Parathyroid adenoma (tissue), 2 donors: ENCODE results near the gene ASTN1.

ENCODE experiments used
- H2AFZ ChIP-seq: fragments of 300-600 bp; sonication (generic); one replicate; pipeline ENCODE4 v1.7.0; 2017; ENCODE audit warnings: antibody characterized with exemption, mild to moderate bottlenecking
- H3K27ac ChIP-seq: fragments of 300-600 bp; sonication (generic); one replicate; pipeline ENCODE4 v1.7.0; 2017
- H3K27me3 ChIP-seq: fragments of 300-600 bp; sonication (generic); one replicate; pipeline ENCODE4 v1.7.0; 2017; ENCODE audit warnings: low read length; ENCODE audit not compliant: control insufficient read depth, insufficient read depth
- H3K36me3 ChIP-seq: fragments of 300-600 bp; sonication (generic); one replicate; pipeline ENCODE4 v1.7.0; 2017; ENCODE audit warnings: low read length; ENCODE audit not compliant: control insufficient read depth, insufficient read depth
- H3K4me1 ChIP-seq: fragments of 300-600 bp; sonication (generic); one replicate; pipeline ENCODE4 v1.7.0; 2017; ENCODE audit warnings: control low read depth
- H3K4me2 ChIP-seq: fragments of 300-600 bp; sonication (generic); one replicate; pipeline ENCODE4 v1.7.0; 2017; ENCODE audit warnings: low read length
- H3K4me3 ChIP-seq: fragments of 300-600 bp; sonication (generic); one replicate; pipeline ENCODE4 v1.7.0; 2017; ENCODE audit warnings: low read depth, low read length
- H3K79me2 ChIP-seq: fragments of 300-600 bp; sonication (generic); one replicate; pipeline ENCODE4 v1.7.0; 2017; ENCODE audit warnings: control low read depth
- H3K9ac ChIP-seq: fragments of 300-600 bp; sonication (generic); one replicate; pipeline ENCODE4 v1.7.0; 2017; ENCODE audit warnings: mild to moderate bottlenecking
- H3K9me3 ChIP-seq: fragments of 300-600 bp; sonication (generic); one replicate; pipeline ENCODE4 v1.7.0; 2017; ENCODE audit warnings: low read length; ENCODE audit not compliant: control insufficient read depth
- TF ChIP-seq, protein P1 (sequence below): fragments of 300-600 bp; sonication (generic); IDR thresholded peaks from one replicate; pipeline ENCODE4 v1.7.0; 2017; ENCODE audit warnings: antibody characterized with exemption, mild to moderate bottlenecking
- donor health status: primary hyperparathyroidism.

The ASTN1 gene

DNA sequence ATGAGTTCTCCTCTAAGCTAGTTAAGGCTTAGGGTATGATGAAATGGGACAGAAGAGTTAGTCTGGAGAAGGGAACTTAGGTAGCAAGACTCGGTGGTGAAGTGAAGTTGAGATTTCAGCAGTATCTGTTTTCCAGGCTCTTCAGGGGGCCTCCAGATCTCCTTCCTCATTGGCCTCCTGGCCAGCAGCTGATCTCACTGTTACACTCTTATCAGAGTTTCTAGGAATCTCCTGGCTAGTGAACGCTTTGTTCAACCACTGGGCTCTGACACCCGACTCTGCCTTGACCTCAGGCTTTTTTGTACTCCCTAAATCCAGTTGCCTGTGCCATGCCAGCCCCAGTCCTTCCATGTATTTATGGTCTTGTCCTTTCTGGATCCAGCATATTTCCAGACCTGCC, 311.0 kb downstream of the ASTN1 start:
- TF ChIP-seq, protein P1, sequence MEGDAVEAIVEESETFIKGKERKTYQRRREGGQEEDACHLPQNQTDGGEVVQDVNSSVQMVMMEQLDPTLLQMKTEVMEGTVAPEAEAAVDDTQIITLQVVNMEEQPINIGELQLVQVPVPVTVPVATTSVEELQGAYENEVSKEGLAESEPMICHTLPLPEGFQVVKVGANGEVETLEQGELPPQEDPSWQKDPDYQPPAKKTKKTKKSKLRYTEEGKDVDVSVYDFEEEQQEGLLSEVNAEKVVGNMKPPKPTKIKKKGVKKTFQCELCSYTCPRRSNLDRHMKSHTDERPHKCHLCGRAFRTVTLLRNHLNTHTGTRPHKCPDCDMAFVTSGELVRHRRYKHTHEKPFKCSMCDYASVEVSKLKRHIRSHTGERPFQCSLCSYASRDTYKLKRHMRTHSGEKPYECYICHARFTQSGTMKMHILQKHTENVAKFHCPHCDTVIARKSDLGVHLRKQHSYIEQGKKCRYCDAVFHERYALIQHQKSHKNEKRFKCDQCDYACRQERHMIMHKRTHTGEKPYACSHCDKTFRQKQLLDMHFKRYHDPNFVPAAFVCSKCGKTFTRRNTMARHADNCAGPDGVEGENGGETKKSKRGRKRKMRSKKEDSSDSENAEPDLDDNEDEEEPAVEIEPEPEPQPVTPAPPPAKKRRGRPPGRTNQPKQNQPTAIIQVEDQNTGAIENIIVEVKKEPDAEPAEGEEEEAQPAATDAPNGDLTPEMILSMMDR, result no peak

DNA sequence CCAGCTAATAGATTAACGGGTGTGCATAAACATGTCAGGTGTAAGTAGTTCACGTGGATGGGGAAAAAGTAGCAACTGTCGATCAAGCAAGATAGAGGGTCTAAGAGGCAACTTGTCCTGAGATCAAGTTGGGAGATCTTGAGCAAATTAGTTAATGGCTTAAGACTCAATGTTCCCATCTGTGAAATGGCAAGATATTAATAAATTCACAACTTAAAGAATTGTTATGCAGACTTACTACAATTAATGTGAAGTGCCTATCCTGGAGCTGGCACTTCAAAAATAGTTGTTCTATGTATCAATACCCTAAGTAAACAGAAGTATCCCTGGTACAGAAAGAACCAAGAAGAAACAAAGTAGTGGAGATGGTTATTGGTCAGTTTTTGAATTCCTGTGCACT, 312.4 kb downstream of the ASTN1 start:
- Histone ChIP-seq H3K9me3 (no peaks in the 10 kb centered on the region), H2AFZ (no peak overlapping the region), H3K27ac (no peak overlapping the region), H3K27me3 (no peaks in the 10 kb centered on the region), H3K36me3 (no peaks in the 10 kb centered on the region), H3K9ac (no peak overlapping the region), H3K79me2 (no peaks in the 10 kb centered on the region), H3K4me3 (no peak overlapping the region), H3K4me1 (no peaks in the 10 kb centered on the region), H3K4me2 (no peak overlapping the region)
- TF ChIP-seq, protein P1, result no peak

More for the DNA sequence above, 311.0 kb downstream of the ASTN1 start:
- no peak overlapping the region for H3K9ac ChIP-seq
- no peak overlapping the region for H3K27ac ChIP-seq
- no peaks in the 10 kb centered on the region for H3K4me1 ChIP-seq
- H3K4me3 ChIP-seq, result no peak overlapping the region
- no peaks in the 10 kb centered on the region for H3K27me3 ChIP-seq
- H3K79me2 ChIP-seq, result no peaks in the 10 kb centered on the region
- H3K4me2 ChIP-seq, result no peak overlapping the region
- H3K9me3 ChIP-seq, result no peaks in the 10 kb centered on the region
- no peak overlapping the region for H2AFZ ChIP-seq
- no peaks in the 10 kb centered on the region for H3K36me3 ChIP-seq

DNA sequence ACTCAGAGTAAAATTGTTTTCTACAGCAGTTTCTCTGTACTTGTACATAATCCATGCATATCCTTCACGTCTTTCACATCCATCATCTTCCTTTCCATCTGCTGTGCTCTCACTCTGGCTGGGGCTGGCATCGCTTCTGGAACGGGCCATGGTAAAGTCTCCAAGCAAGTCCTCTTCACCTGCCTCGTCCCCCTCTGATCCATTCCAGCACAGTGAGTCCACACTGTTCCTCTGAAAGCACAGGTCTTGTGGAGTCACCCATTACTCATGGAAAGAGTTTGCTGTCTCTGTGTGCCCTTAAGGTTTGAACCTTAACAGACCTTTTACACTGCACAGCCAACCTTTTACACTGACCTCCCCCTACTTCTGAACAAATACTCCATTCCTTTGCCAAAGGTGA, 313.6 kb downstream of the ASTN1 start:
- Histone ChIP-seq H3K4me3 (no peak overlapping the region), H3K9ac (no peak overlapping the region), H3K4me1 (no peaks in the 10 kb centered on the region)

DNA sequence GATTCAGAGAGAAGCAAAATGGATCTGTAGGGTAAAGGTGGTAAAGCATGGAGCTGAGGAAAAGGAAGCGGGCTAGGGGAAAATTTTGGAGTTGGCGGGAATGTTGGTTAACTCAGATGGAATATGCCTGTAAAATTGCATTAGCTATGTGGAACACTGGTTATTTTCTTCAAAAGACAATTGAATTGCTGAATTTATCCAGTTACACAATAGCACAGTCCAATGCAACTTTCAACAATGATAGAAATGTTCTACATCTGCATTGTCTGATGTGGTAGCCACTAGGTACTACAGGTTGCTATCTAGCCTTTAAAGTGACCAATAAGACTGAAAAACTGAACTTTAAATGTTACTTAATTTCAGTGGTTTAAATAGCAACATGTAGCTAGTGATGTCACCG, 315.2 kb downstream of the ASTN1 start:
- Histone ChIP-seq H3K4me2 (no peak overlapping the region), H3K9ac (no peak overlapping the region), H3K9me3 (no peaks in the 10 kb centered on the region), H3K4me3 (no peak overlapping the region), H3K27me3 (no peaks in the 10 kb centered on the region), H2AFZ (no peak overlapping the region), H3K27ac (no peak overlapping the region), H3K79me2 (no peaks in the 10 kb centered on the region), H3K36me3 (no peaks in the 10 kb centered on the region), H3K4me1 (no peaks in the 10 kb centered on the region)
- TF ChIP-seq, protein P1, result no peak

More for the DNA sequence above, 313.6 kb downstream of the ASTN1 start:
- no peak overlapping the region for H3K4me2 ChIP-seq
- H3K9me3 ChIP-seq, result no peaks in the 10 kb centered on the region
- H3K36me3 ChIP-seq, result no peaks in the 10 kb centered on the region
- H2AFZ ChIP-seq, result no peak overlapping the region
- H3K27ac ChIP-seq, result no peak overlapping the region
- no peaks in the 10 kb centered on the region for H3K79me2 ChIP-seq
- TF ChIP-seq, protein P1, result no peak
- H3K27me3 ChIP-seq, result no peaks in the 10 kb centered on the region

DNA sequence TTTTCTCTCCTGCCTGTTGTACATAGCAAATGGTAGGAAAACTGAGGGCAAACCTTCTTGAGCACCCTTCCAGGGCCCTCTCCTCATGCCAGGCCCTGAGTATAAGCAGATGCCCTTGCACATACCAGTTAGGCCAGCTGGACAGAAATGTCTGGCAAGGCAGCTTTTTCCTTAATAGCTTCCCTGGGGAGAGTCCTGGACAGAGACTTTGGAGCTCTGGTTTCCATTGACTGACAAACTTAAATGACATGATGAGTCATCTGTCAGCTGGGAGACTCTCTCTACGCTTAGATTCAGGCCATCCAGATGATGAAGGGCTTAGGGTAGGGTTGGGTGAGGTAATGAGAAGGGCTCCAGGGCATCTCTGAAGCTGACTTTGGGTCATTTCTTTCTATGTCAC, 317.5 kb downstream of the ASTN1 start:
- TF ChIP-seq, protein P1, result no peak
- Histone ChIP-seq H3K27me3 (no peaks in the 10 kb centered on the region), H3K36me3 (no peaks in the 10 kb centered on the region), H3K9ac (no peak overlapping the region), H3K27ac (no peak overlapping the region), H3K4me1 (no peaks in the 10 kb centered on the region), H3K79me2 (no peaks in the 10 kb centered on the region), H3K9me3 (no peaks in the 10 kb centered on the region), H3K4me2 (no peak overlapping the region), H2AFZ (no peak overlapping the region), H3K4me3 (no peak overlapping the region)
